Measurements from ENCODE around the gene MAGI1.

The MAGI1 gene

GRCh38 chr3:65347166-65347565 is 691.6 kb downstream of the MAGI1 start:
- no peaks in the 10 kb centered on the region for H3K36me3 ChIP-seq (ENCODE audit: low read length)
- no peak overlapping the region for H3K9ac ChIP-seq (ENCODE audit: low read length)
- H3F3A ChIP-seq (ENCODE audit: insufficient read depth), result no peaks in the 10 kb centered on the region
- H3K27me3 ChIP-seq (ENCODE audit: low read length), result no peaks in the 10 kb centered on the region
- no peaks in the 10 kb centered on the region for H3K9me3 ChIP-seq (ENCODE audit: insufficient read depth, low read length)
- H4K20me1 ChIP-seq (ENCODE audit: low read depth, low read length), result no peaks in the 10 kb centered on the region
- H3K79me2 ChIP-seq (ENCODE audit: insufficient read depth, low read length), result no peaks in the 10 kb centered on the region
- no peak overlapping the region for H2AFZ ChIP-seq (ENCODE audit: low read depth, low read length, severe bottlenecking)
- H3K4me2 ChIP-seq (ENCODE audit: low read depth, low read length, poor library complexity, severe bottlenecking), result no peak overlapping the region
- H3K4me3 ChIP-seq (ENCODE audit: insufficient read depth, low read length, poor library complexity, severe bottlenecking), result no peak overlapping the region
- TF ChIP-seq CTCF (IDR thresholded peaks at IDR 0.05; ENCODE audit: insufficient read depth, low read length, poor library complexity, severe bottlenecking) (no peak), EZH2phosphoT487 (conservative IDR thresholded peaks at IDR 0.05; ENCODE audit: low read length) (no peak)
- no peak overlapping the region for H3K27ac ChIP-seq (ENCODE audit: low read depth, low read length)
- no peaks in the 10 kb centered on the region for H3K9me2 ChIP-seq (replicated peaks; ENCODE audit: insufficient read depth, low read length)

- Histone ChIP-seq H2AFZ (ENCODE audit: low read depth, low read length, severe bottlenecking) (no peak overlapping the region), H3K79me2 (ENCODE audit: insufficient read depth, low read length) (no peaks in the 10 kb centered on the region), H3K27me3 (ENCODE audit: low read length) (no peaks in the 10 kb centered on the region), H3F3A (ENCODE audit: insufficient read depth) (no peaks in the 10 kb centered on the region), H3K9ac (ENCODE audit: low read length) (no peak overlapping the region), H4K20me1 (ENCODE audit: low read depth, low read length) (no peaks in the 10 kb centered on the region), H3K9me2 (replicated peaks; ENCODE audit: insufficient read depth, low read length) (no peaks in the 10 kb centered on the region), H3K9me3 (ENCODE audit: insufficient read depth, low read length) (no peaks in the 10 kb centered on the region), H3K4me2 (ENCODE audit: low read depth, low read length, poor library complexity, severe bottlenecking) (no peak overlapping the region), H3K36me3 (ENCODE audit: low read length) (no peaks in the 10 kb centered on the region), H3K4me3 (ENCODE audit: insufficient read depth, low read length, poor library complexity, severe bottlenecking) (no peak overlapping the region), H3K27ac (ENCODE audit: low read depth, low read length) (no peak overlapping the region)
- no peak for TF ChIP-seq CTCF (IDR thresholded peaks at IDR 0.05; ENCODE audit: insufficient read depth, low read length, poor library complexity, severe bottlenecking)
- TF ChIP-seq EZH2phosphoT487 (conservative IDR thresholded peaks at IDR 0.05; ENCODE audit: low read length), result no peak
Observed at GRCh38 chr3:65344846-65345245, 693.9 kb downstream of the MAGI1 start.

- no peaks in the 10 kb centered on the region for H3K9me2 ChIP-seq (replicated peaks; ENCODE audit: insufficient read depth, low read length)
- H3K4me2 ChIP-seq (ENCODE audit: low read depth, low read length, poor library complexity, severe bottlenecking), result no peak overlapping the region
- no peaks in the 10 kb centered on the region for H4K20me1 ChIP-seq (ENCODE audit: low read depth, low read length)
- H3K27ac ChIP-seq (ENCODE audit: low read depth, low read length), result no peak overlapping the region
- H3K4me3 ChIP-seq (ENCODE audit: insufficient read depth, low read length, poor library complexity, severe bottlenecking), result no peak overlapping the region
- no peaks in the 10 kb centered on the region for H3K27me3 ChIP-seq (ENCODE audit: low read length)
- no peaks in the 10 kb centered on the region for H3K36me3 ChIP-seq (ENCODE audit: low read length)
- no peaks in the 10 kb centered on the region for H3F3A ChIP-seq (ENCODE audit: insufficient read depth)
- no peak overlapping the region for H2AFZ ChIP-seq (ENCODE audit: low read depth, low read length, severe bottlenecking)
- H3K79me2 ChIP-seq (ENCODE audit: insufficient read depth, low read length), result no peaks in the 10 kb centered on the region
- no peaks in the 10 kb centered on the region for H3K9me3 ChIP-seq (ENCODE audit: insufficient read depth, low read length)
- TF ChIP-seq CTCF (IDR thresholded peaks at IDR 0.05; ENCODE audit: insufficient read depth, low read length, poor library complexity, severe bottlenecking) (no peak), EZH2phosphoT487 (conservative IDR thresholded peaks at IDR 0.05; ENCODE audit: low read length) (no peak)
- no peak overlapping the region for H3K9ac ChIP-seq (ENCODE audit: low read length)
Observed at GRCh38 chr3:65344444-65344843, 694.3 kb downstream of the MAGI1 start.
